ENCODE measurements around the gene LLGL2.
"Not testable (repeated sequence)": the region's sequence is repeated elsewhere in the genome, so short reads cannot be mapped to it uniquely, and the experiment has no call there.

Gene LLGL2

DNA sequence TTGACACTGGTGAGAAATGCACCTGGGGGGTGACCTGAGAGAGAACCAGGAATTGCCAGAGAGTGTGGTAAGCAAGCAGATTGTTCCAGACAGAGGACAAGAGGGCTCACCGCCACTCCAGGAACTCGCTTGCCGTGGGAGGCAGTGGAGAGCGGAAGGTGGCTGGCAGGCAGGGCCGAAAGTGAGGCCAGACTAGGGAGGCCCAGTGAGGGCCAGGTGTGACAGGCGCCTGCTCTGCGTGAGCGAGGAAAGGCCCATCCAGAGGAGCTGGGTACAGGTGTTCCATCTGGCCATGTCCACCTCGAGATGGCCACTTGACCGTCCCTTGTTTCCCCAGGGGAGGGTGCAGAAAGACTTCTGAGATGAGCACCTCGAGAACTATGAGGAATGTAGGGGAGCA lies 50.2 kb downstream of the LLGL2 start:
- no peak for TF ChIP-seq ZNF274 (IDR thresholded peaks at IDR 0.05; ENCODE audit: low read depth, low read length)
- no peak overlapping the region for H3K4me3 ChIP-seq (ENCODE audit: low read length)

DNA sequence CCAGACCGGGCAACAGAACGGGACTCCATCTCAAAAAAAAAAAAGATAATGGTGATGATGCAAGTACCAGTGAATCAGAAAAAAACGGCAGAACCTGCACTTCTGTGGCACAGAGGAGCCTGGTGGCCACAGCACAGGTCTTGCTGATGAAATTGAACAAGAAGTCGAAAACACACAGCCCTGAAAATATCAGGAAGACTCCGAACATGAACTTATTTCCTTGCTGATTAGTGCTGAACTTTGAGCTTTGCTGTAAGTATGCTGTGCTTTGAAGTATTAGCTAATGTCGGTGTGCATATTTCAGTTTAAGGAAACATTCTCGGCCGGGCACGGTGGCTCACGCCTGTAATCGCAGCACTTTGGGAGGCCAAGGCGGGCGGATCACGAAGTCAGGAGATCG lies 51.2 kb downstream of the LLGL2 start:
- no peak for TF ChIP-seq ZNF274 (IDR thresholded peaks at IDR 0.05; ENCODE audit: low read depth, low read length)
- H3K4me3 ChIP-seq (ENCODE audit: low read length), result no peak overlapping the region

DNA sequence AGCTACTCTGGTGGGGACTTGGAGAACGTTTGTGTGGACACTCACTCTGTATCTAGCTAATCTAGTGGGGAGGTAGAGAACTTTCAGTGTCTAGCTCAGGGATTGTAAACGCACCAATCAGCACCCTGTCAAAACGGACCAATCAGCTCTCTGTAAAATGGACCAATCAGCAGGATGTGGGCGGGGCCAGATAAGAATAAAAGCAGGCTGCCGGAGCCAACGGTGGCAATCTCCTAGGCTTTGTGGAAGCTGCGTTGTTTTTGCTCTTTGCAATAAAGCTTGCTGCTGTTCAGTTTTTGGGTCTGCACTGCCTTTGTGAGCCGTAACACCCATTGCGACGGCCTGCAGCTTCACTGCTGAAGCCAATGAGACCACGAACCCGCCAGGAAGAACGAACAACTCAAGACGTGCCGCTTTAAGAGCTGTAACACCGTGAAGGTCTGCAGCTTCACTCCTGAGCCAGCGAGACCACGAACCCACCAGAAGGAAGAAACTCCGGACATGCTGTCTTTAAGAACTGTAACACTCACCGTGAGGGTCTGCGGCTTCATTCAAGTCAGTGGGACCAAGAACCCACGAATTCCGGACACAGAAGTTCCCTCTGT lies 55.7 kb downstream of the LLGL2 start:
- not testable (repeated sequence) for H3K4me3 ChIP-seq (ENCODE audit: low read length)

DNA sequence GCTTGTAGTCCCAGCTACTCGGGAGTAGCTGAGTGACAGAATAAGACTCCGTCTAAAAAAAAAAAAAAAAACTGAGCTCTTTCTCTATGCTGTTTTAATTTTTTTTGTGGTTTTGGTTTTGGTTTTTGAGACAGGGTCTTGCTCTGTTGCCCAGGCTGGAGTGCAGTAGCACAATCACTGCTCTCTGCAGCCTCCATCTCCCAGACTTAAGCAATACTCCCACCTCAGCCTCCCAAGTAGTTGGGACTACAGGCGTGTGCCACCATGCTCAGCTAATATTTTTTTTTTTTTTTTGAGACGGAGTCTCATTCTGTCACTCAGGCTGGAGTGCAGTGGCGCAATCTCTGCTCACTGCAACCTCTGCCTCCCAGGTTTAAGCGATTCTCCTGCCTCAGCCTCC lies 57.7 kb downstream of the LLGL2 start:
- H3K4me3 ChIP-seq (ENCODE audit: low read length), result not testable (repeated sequence)

DNA sequence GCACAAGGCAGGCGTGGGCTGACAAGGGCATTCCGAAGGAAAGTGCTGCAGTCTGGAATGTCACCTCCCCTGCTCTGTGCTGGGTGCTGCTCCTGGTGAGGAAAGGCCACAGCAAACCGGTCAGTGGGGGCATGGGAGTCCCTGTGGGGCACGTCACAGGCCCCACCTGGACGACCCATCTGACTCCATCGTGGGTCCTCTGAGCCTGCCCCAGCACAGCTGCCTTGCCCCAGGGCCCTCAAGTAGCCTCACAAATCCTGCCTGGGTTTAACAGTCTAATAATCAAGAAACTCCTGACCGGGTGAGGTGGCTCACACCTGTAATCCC lies 59.3 kb downstream of the LLGL2 start:
- TF ChIP-seq ZNF274 (IDR thresholded peaks at IDR 0.05; ENCODE audit: low read depth, low read length), result no peak
- H3K4me3 ChIP-seq (ENCODE audit: low read length), result no peak overlapping the region

DNA sequence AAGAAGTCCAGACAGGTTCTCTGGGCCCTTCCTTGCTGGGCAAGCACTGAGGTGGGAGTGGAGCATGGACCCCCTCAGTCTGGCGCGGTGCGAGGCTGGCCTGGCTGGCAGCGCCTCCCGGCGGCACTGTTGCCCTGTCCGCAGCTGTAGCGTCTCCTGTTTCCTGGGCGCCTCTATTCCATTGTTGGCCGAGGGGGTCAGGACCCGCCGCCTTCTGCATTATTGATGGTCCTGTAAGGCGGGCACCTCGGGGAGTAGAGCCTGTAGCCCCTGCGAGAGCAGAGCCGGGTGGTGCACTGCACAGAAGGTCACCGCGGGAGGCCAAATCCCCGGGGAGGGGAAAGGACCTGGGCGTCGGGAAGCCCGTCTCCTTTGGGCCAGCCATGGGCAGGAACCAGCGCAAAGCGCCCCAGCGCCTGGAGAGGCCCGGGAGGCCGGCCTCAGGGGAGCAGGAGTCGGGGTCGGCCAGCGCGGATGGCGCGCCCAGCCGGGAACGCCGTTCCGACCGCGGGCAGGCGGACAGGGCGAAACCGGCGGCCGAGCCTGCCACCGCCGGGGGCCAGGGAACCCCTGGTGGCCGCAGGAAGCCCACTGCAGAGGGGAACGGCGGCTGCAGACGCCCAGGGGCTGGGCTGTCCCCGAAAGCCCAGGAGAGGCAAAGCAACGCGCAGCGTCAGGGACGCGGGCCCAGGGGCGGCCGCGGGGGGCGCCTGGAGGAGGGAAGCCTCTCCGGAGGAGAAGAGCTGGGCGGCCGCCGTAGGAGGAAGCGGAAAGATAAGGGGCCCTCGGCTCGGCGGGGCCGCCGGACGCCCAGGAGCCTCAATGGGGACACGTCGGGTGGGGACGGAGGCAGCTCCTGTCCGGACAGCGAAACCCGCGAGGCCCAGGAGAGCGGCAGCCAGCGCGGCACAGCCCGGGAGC lies 62.4 kb downstream of the LLGL2 start, which contains the start of gene MYO15B:
Gene MYO15B, plus strand, starts transcription at position 126 of the 921 bp plus-strand sequence. Its CDS starts 258 bp downstream, at position 384.
- no peak for TF ChIP-seq ZNF274 (IDR thresholded peaks at IDR 0.05; ENCODE audit: low read depth, low read length)
- no peak within 1 kb of the TSS; the same call in 1 of the 2 replicates for H3K4me3 ChIP-seq (ENCODE audit: low read length)

DNA sequence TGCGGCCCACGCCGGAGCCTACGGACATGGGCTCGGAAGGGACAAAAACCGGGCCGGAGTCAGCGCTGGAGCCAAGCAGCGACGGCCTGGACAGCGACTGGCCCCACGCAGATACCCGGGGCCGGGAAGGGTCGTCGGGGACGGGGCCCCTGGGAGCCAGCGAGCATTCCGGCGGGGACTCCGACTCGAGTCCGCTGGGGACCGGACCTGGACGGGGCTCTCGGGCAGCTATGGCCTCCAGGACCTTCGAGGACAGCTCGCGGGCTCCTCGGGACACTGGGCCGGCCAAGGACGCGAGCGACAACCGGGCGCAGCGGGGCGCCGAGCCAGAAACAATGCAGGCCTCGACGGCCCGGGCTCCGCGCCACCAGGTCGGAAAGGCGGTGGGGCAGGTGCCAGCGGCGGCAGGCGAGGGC lies 63.1 kb downstream of the LLGL2 start:
- TF ChIP-seq ZNF274 (IDR thresholded peaks at IDR 0.05; ENCODE audit: low read depth, low read length), result no peak
- H3K4me3 ChIP-seq (ENCODE audit: low read length), result peak overlapping the region; percentile 15; the same call in 1 of the 2 replicates

DNA sequence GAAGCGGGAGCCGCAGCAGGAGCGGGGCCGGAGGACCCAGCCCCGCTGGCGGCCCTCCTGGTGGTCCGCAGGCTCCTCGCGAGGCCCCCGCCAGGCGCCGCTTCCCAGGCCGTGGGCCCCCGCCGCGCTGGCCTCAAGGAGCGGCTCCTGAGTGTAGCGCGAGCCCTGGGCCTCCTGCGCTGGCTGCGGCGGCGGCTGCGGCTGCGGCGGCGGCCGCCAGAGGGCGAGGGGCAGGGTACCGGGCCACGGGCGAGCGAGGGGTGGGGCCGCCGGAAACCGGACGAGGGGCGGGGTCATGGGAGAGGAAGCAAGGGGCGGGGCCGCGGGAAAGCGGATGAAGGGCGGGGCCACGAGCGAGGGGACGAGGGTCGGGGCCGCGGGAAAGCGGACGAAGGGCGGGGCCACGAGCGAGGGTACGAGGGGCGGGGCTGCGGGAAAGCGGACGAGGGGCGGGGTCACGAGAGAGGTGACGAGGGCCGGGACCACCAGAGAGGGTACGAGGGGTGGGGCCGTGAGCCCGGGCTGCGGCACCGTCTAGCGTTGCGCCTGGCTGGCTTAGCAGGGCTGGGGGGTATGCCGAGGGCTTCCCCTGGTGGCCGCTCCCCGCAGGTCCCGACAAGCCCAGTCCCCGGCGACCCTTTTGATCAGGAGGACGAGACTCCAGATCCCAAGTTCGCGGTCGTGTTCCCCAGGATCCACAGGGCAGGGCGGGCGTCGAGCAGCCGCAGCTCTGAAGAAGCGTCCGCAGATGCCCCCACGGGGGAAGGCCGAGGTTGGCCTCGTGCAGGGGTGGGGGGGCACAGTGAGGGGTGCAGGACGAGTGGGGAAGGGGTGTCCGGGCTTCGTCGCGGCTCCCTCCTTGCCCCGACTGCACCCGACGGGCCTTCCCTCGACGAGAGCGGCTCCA lies 63.8 kb downstream of the LLGL2 start:
- TF ChIP-seq ZNF274 (IDR thresholded peaks at IDR 0.05; ENCODE audit: low read depth, low read length), result no peak

DNA sequence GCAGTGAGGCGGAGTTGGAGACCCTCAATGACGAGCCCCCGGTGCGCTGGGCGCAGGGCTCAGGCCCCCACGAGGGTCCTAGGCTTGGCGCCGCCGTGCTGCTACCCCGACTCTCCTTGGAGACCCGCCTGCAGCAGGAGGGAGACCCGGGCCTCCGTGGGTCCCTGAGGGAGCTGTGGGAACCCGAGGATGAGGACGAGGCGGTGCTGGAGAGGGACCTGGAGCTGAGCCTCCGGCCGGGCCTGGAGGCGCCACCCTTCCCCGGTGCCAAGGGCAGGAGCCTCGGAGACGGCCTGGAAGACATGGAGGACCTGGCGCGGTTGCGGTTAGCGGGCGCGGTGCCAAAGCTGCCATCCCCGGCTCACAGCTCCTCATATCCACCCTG lies 64.4 kb downstream of the LLGL2 start:
- H3K4me3 ChIP-seq (ENCODE audit: low read length), result no peak overlapping the region
- TF ChIP-seq ZNF274 (IDR thresholded peaks at IDR 0.05; ENCODE audit: low read depth, low read length), result no peak

More for the DNA sequence above, 63.8 kb downstream of the LLGL2 start:
- peak overlapping the region; percentile 59; the same call in 1 of the 2 replicates for H3K4me3 ChIP-seq (ENCODE audit: low read length)

DNA sequence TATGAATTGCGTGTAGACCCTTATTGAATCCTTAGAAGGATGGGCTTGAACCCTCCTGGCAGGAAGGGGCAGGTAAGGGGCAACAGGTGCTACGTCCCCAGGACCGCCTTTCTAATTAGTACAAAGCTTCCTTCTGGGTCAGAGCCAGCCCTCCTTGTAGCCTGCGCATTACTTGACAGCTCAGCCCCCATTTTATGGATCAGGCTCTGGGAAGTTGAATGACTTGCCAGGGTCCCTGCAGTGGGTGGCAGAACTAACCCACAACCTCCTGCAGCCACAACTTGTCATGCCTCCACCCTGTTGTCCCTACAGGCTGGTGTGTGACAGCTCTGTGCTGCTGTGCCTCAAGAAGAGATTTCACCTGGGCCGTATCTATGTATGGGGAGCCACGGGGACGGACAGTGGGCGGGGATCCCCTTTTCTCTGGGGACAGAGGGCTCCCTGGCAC lies 64.8 kb downstream of the LLGL2 start:
- no peak for TF ChIP-seq ZNF274 (IDR thresholded peaks at IDR 0.05; ENCODE audit: low read depth, low read length)
- no peak overlapping the region for H3K4me3 ChIP-seq (ENCODE audit: low read length)

DNA sequence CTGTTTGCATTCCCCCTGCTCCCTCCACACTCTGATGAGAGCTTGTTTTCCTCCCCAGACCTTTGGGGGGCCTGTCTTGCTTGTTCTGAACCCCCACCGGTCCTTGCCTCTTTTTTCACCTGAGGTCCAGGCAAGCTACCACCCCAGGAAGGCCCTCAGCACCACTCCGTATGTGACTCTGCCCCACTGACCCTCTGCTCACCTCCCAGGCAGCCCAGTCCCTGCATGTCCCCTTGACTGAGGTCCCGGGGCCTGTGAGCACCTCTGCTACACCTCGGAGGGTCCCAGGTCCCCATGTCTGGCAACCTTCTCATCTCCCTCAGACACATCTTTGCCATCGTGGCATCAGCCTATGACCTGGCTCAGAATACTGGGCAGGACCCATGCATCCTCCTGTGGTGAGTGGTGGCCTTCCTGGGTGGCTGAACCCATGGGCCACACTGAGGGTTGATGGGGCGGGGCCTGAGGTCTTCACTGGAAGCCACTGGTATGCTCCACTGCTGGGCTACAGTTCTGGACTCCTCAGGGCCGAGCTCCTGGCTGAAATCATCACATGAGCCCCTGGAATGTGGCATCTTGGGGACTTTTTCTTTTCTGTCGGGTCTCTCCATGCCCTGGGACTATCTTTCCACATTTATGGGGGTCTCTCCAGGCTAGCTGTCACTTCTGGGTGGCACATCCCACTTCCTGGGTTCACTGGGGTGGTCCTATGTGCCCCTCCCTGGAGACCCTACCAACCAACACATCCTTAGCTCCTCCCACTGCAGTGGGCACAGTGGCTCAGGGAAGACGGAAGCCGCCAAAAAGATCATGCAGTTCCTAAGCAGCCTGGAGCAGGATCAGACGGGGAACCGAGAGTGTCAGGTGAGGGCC lies 65.6 kb downstream of the LLGL2 start:
- H3K4me3 ChIP-seq (ENCODE audit: low read length), result no peak overlapping the region
- TF ChIP-seq ZNF274 (IDR thresholded peaks at IDR 0.05; ENCODE audit: low read depth, low read length), result no peak

DNA sequence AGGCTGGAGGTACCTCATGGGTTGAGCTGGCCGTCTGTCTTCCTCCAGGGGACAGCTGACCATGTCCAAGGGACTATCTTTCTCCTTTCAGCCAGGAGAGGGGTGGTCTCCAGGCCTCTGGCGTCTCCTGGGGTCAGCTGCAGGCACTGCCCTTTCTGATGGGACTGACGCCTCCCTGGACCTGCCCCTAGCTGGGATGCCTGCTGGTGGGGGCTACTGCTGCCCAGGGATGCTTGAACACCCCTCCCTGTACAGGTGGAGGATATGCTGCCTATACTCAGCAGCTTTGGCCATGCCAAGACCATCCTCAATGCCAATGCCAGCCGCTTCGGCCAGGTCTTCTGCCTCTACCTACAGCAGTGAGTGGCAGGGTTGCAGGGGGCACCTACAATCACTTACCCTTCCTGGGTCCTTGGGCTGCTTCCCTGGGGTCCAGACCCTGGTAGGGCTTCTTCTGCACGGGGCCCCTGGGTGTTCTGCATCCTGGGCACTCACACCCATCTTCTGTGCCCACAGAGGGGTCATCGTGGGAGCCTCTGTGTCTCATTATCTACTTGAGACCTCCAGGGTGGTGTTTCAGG lies 66.3 kb downstream of the LLGL2 start:
- TF ChIP-seq ZNF274 (IDR thresholded peaks at IDR 0.05; ENCODE audit: low read depth, low read length), result no peak
- no peak overlapping the region for H3K4me3 ChIP-seq (ENCODE audit: low read length)

DNA sequence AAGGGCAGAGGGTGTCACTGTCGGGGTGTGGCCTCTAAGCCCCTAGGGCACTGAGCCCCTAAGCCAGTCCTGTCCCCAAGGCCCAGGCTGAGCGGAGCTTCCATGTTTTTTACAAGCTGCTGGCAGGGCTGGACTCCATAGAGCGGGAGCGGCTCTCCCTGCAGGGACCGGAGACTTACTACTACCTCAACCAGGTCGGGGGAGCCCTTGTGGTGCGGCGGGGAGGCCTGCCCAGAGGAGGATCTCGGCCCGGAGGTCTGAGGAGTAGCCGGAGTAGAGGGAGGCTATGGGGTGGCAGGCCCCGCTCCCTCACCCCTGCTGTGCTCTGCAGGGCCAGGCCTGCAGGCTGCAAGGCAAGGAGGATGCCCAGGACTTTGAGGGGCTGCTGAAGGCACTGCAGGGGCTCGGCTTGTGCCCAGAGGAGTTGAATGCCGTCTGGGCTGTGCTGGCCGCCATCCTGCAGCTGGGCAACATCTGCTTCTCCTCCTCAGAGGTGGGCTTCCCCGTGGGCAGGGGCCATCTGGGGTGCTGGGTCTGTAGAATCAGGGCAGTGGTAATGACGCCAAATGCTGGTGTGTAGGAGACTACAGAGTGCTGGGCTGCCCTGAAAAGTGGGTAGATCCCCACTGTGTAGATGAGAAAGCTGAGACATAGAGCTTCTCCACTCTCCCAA lies 67.0 kb downstream of the LLGL2 start:
- TF ChIP-seq ZNF274 (IDR thresholded peaks at IDR 0.05; ENCODE audit: low read depth, low read length), result no peak
- no peak overlapping the region for H3K4me3 ChIP-seq (ENCODE audit: low read length)

DNA sequence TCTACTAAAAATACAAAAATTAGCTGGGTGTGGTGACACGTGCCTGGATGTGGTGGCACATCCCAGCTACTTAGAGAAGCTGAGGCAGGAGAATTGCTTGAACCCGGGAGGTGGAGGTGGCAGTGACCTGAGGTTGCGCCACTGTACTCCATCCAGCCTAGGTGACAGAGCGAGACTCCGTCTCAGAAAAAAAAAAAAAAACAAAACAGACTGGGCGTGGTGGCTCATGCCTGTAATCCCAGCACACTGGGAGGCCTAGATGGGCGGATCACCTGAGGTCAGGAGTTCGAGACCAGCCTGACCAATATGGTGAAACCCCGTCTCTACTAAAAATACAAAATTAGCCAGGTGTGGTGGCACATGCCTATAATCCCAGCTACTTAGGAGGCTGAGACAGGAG lies 67.9 kb downstream of the LLGL2 start:
- H3K4me3 ChIP-seq (ENCODE audit: low read length), result not testable (repeated sequence)
